K562 (cell line): Measurements from ENCODE around the gene TEDC1. TPM values are rescaled to one million over a fixed set of nuclear protein-coding genes. Genes with fewer than 3 reads are reported as not detected.

ENCODE experiments used
- DNMT1 ChIP-seq: fragments of 450-650 bp; IDR thresholded peaks from 2 replicates; pipeline ENCODE4 v1.6.1; 2016; ENCODE audit warnings: antibody characterized with exemption, mild to moderate bottlenecking
- DPF2 ChIP-seq: fragments of 450-650 bp; IDR thresholded peaks from 2 replicates; pipeline ENCODE4 v1.6.1; 2016
- GABPA ChIP-seq: fragments of 200-800 bp; sonication (Bioruptor generic); conservative IDR thresholded peaks from 2 replicates; pipeline ENCODE4 v1.6.1; 2016; ENCODE audit warnings: low read depth, missing genetic modification characterization, missing compliant biosample characterization
- MYNN ChIP-seq, 2 experiments: sonication (generic); formaldehyde crosslinking in 1 of 2; IDR thresholded peaks; 2 replicates each; pipeline versions ENCODE4 v1.5.0 to v1.6.1; 2016 to 2020; ENCODE audit warnings: antibody characterized with exemption in 1 of 2, missing genetic modification reagents in 1 of 2
- ZC3H4 ChIP-seq: sonication (generic); formaldehyde crosslinking; IDR thresholded peaks from 2 replicates; pipeline ENCODE4 v1.9.0; 2021; ENCODE audit warnings: missing genetic modification reagents, borderline replicate concordance
- ZNF184 ChIP-seq: sonication (generic); formaldehyde crosslinking; IDR thresholded peaks from 2 replicates; pipeline ENCODE4 v1.5.0; 2020; ENCODE audit warnings: missing genetic modification reagents
- polyA plus RNA-seq, 8 experiments: library from polyadenylated mRNA; depleted of rRNA in 4 of 8; stranded (reverse) in 5 of 8; unstranded in 3 of 8; fragments of >200 nt; fragmentation: Nextera tagmentation in 2 of 8; fragmentation: Illumina TruSeq in 1 of 8; extraction: Ambion mirVana in 2 of 8; extraction: Trizol in 1 of 8; gene quantifications; 2 replicates each; pipeline versions ENCODE4 v1.2.1 to v1.2.3, GENCODE V29; 2011 to 2014; ENCODE audit warnings: inconsistent platforms in 1 of 8, missing spikeins in 1 of 8
- total RNA-seq, 7 experiments: library from RNA; depleted of rRNA in 6 of 7; stranded (reverse); fragments of >200 nt in 6 of 7; fragmentation: Illumina TruSeq in 2 of 7; extraction: Trizol in 2 of 7; gene quantifications; 2 replicates each; pipeline versions ENCODE4 v1.2.1 to v1.2.3, GENCODE V29; 2011 to 2021; ENCODE audit warnings: low replicate concordance in 1 of 7
- TF ChIP-seq, protein P1 (sequence below): sonication (generic); formaldehyde crosslinking; IDR thresholded peaks from 2 replicates; pipeline ENCODE4 v1.8.0; 2022; ENCODE audit warnings: mild to moderate bottlenecking, missing genetic modification reagents
- TF ChIP-seq, protein P2 (sequence below): fragments of 450-650 bp; IDR thresholded peaks from 2 replicates; pipeline ENCODE4 v1.6.1; 2016; ENCODE audit warnings: antibody characterized with exemption
- TF ChIP-seq, protein P3 (sequence below), 2 experiments: fragments of 450-650 bp; conservative IDR thresholded peaks; 2 replicates each; pipeline ENCODE4 v1.6.1; 2017; ENCODE audit warnings: mild to moderate bottlenecking in 2 of 2, moderate library complexity in 2 of 2
- TF ChIP-seq, protein P4 (sequence below), 3 experiments: fragments of 200-800 bp in 1 of 3; sonication (Bioruptor generic) in 1 of 3; sonication (generic) in 1 of 3; formaldehyde crosslinking in 1 of 3; IDR thresholded peaks; 2 replicates each; pipeline versions ENCODE4 v1.6.1 to v1.8.0; 2016 to 2022; ENCODE audit warnings: mild to moderate bottlenecking in 2 of 3, missing compliant biosample characterization in 2 of 3, missing genetic modification characterization in 2 of 3, missing genetic modification reagents in 1 of 3
- TF ChIP-seq, protein P5 (sequence below), 2 experiments: fragments of 450-650 bp; formaldehyde crosslinking in 1 of 2; IDR thresholded peaks; 2 replicates each; pipeline versions ENCODE4 v1.4.0 to v1.6.1; 2014 to 2020; ENCODE audit warnings: mild to moderate bottlenecking in 2 of 2, borderline replicate concordance in 1 of 2, low read depth in 1 of 2

Gene TEDC1
- total and polyA plus RNA-seq, 9 of the 15 experiments (the other 6 are each of a cell fraction or from before 2014, with no cell fraction given) = 0.21 to 28.3 (median 5.9) TPM

DNA sequence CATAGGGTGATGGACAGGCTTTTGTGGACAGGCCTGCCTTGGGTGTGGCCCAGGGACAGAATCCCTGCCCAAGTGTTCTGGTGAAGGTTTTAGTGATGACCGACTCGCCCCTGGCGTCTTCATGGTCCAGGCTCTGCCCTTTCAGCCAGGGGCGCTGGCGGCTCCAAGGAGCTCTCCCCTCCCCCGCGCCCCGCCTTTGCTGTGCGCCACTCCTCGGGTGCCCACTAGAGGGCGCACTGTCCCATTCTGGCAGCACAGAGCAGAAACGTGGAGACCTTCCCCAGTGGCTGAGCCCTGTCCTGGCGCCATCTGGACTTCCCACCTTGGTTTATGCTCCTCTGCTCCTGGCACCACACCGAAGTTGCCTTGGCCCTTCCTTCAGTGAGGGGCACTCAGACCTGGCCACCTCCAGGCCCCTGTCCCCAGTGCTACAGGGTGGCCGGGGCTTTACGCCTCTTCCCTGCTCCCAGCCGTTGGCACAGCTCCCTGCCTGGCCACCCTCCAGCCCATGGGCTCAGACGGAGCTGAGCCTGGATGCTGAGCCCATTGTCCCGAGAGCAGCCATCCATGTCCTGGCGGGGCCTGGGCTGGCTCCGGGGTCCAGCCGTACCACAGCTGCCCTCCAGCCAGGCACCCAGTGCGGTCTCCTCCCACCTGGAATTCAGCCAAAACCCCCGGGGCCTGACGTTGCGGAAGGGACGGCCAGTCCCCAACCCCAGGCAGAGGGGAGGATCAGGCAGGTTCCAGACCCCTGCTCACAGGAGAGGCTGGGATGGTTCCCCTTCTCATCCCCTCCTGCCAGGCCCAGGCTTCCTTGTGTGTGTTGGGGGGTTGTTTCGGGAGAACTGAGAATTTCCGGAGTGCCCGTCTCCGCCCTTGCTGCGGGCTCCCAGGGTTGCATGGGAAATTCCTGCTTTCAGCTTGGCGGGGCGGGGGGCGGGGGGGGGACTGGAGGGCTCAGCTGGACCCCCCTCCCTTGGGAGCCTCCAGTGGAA is 9.9 kb upstream of the TEDC1 start (continued):
- TF ChIP-seq, protein P1, sequence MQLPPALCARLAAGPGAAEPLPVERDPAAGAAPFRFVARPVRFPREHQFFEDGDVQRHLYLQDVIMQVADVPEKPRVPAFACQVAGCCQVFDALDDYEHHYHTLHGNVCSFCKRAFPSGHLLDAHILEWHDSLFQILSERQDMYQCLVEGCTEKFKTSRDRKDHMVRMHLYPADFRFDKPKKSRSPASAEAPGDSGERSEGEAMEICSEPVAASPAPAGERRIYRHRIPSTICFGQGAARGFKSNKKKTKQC = no peak
- TF ChIP-seq ZNF184 (CRISPR knock-in tag) (no peak), DNMT1 (0 out of 2 replicates have a peak, but pooled peaks have one; percentile 49), DPF2 (peak; percentile 49), MYNN (IDR thresholded peaks at IDR 0.05) (peak; percentile 74), MYNN (CRISPR knock-in tag; IDR thresholded peaks at IDR 0.05) (no peak), GABPA (tag) (peak; percentile 38; the same call in 1 of the 2 replicates), ZC3H4 (peak; percentile 92; the same call in 1 of the 2 replicates)
- TF ChIP-seq, protein P2, sequence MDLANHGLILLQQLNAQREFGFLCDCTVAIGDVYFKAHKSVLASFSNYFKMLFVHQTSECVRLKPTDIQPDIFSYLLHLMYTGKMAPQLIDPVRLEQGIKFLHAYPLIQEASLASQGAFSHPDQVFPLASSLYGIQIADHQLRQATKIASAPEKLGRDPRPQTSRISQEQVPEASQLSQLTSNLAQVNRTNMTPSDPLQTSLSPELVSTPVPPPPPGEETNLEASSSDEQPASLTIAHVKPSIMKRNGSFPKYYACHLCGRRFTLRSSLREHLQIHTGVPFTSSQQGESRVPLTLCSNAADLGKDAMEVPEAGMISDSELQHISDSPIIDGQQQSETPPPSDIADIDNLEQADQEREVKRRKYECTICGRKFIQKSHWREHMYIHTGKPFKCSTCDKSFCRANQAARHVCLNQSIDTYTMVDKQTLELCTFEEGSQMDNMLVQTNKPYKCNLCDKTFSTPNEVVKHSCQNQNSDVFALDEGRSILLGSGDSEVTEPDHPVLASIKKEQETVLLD = peak; percentile 71; the same call in 1 of the 2 replicates
- TF ChIP-seq, protein P3, sequence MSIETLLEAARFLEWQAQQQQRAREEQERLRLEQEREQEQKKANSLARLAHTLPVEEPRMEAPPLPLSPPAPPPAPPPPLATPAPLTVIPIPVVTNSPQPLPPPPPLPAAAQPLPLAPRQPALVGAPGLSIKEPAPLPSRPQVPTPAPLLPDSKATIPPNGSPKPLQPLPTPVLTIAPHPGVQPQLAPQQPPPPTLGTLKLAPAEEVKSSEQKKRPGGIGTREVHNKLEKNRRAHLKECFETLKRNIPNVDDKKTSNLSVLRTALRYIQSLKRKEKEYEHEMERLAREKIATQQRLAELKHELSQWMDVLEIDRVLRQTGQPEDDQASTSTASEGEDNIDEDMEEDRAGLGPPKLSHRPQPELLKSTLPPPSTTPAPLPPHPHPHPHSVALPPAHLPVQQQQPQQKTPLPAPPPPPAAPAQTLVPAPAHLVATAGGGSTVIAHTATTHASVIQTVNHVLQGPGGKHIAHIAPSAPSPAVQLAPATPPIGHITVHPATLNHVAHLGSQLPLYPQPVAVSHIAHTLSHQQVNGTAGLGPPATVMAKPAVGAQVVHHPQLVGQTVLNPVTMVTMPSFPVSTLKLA (conservative IDR thresholded peaks at IDR 0.05) = peak in 1 of 2 experiments; percentile 59; a peak in 1 of 4 replicates
- TF ChIP-seq, protein P4, sequence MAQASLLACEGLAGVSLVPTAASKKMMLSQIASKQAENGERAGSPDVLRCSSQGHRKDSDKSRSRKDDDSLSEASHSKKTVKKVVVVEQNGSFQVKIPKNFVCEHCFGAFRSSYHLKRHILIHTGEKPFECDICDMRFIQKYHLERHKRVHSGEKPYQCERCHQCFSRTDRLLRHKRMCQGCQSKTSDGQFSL (CRISPR knock-in tag; IDR thresholded peaks at IDR 0.05) = 0 out of 2 replicates have a peak, but pooled peaks have one; percentile 39
- TF ChIP-seq, protein P4 (tag; IDR thresholded peaks at IDR 0.05) = no peak
- TF ChIP-seq, protein P5, sequence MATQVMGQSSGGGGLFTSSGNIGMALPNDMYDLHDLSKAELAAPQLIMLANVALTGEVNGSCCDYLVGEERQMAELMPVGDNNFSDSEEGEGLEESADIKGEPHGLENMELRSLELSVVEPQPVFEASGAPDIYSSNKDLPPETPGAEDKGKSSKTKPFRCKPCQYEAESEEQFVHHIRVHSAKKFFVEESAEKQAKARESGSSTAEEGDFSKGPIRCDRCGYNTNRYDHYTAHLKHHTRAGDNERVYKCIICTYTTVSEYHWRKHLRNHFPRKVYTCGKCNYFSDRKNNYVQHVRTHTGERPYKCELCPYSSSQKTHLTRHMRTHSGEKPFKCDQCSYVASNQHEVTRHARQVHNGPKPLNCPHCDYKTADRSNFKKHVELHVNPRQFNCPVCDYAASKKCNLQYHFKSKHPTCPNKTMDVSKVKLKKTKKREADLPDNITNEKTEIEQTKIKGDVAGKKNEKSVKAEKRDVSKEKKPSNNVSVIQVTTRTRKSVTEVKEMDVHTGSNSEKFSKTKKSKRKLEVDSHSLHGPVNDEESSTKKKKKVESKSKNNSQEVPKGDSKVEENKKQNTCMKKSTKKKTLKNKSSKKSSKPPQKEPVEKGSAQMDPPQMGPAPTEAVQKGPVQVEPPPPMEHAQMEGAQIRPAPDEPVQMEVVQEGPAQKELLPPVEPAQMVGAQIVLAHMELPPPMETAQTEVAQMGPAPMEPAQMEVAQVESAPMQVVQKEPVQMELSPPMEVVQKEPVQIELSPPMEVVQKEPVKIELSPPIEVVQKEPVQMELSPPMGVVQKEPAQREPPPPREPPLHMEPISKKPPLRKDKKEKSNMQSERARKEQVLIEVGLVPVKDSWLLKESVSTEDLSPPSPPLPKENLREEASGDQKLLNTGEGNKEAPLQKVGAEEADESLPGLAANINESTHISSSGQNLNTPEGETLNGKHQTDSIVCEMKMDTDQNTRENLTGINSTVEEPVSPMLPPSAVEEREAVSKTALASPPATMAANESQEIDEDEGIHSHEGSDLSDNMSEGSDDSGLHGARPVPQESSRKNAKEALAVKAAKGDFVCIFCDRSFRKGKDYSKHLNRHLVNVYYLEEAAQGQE (IDR thresholded peaks at IDR 0.05; ENCODE audit: borderline replicate concordance) = peak; percentile 58; the same call in 1 of the 2 replicates
- TF ChIP-seq, protein P5 (CRISPR knock-in tag; IDR thresholded peaks at IDR 0.05; ENCODE audit: low read depth) = no peak
